Caki2 (cell line): ENCODE measurements around the gene PAFAH2. TPM values are rescaled to one million over a fixed set of nuclear protein-coding genes. Genes with fewer than 3 reads are reported as not detected.
A peak's percentile ranks its signal among the peaks of the same experiment; 100 is the strongest.

Source experiments
- DNase-seq: peaks from one replicate; pipeline ENCODE4 v3.0.0-alpha.2; 2015; ENCODE audit warnings: low read depth
- in situ Hi-C: cut with HindIII; loops from 2 replicates; pipeline ENCODE4 v1.10.0; 2016; ENCODE audit warnings: low sequenced_read_pairs, low pct_unique_long_range_greater_than_20kb, mixed read lengths
- total RNA-seq: library from RNA; depleted of rRNA; stranded (reverse); fragments of >200 nt; shearing (Covaris generic); gene quantifications from 2 replicates; pipeline ENCODE4 v1.2.3, GENCODE V29; 2014; ENCODE audit warnings: low replicate concordance; rRNA removed

Gene PAFAH2
- total RNA-seq, 1 experiment from 2014 or later, result 16.6 TPM

DNA sequence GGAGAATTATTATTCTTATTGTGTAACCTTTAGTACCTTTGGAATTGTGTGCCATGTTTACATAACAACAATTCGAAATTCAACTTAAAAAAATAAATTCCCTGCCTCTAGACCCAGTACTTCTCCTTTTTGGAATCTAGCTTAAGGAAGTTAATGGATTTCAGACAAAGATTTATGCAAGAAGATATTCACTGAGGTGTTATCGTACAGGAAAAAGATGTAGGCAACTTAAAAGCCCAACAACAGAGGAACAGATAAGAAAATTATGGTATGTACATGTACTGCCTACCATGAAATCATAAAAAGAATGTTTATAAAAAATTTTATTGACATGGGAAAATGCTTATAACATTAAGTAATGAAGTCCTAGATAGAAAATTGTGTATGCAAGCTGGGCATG is 73.4 kb downstream of the PAFAH2 start:
- no peak for DNase-seq
- in situ Hi-C loops, result no loop called here

- DNase-seq, result peak; percentile 50
- in situ Hi-C loops, result no loop called here
Observed at GRCh38 chr1:25922971-25923552, 74.8 kb downstream of the PAFAH2 start.

- peak; percentile 55 for DNase-seq
Observed at GRCh38 chr1:25922056-25922970, 75.5 kb downstream of the PAFAH2 start.

DNA sequence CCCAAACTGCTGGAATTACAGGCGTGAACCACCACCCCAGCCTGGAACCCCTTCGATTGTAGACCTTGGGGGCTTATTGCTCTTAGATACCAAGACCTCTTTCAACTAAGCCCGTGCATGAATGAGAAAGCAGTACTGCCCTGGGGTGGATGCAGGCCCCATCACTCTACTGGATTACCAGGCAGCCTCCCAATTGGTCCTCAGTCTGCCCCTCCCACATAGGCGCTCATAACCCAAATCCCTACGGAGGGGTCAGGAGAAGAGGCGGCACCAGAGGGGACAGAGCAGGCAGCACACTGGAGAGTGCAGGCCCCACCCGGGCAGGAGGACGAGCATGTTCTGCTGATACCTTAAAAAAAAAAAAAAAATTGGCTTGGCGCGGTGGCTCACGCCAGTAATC is 79.2 kb downstream of the PAFAH2 start:
- no peak for DNase-seq
- in situ Hi-C loops, result no loop called here

More at GRCh38 chr1:25922056-25922970, 75.5 kb downstream of the PAFAH2 start:
- in situ Hi-C loops, result no loop called here

GRCh38 chr1:25917996-25918395 is 79.9 kb downstream of the PAFAH2 start:
- in situ Hi-C loops, result no loop called here
- no peak for DNase-seq

GRCh38 chr1:25916460-25916859 is 81.4 kb downstream of the PAFAH2 start:
- DNase-seq, result no peak
- in situ Hi-C loops, result no loop called here

DNA sequence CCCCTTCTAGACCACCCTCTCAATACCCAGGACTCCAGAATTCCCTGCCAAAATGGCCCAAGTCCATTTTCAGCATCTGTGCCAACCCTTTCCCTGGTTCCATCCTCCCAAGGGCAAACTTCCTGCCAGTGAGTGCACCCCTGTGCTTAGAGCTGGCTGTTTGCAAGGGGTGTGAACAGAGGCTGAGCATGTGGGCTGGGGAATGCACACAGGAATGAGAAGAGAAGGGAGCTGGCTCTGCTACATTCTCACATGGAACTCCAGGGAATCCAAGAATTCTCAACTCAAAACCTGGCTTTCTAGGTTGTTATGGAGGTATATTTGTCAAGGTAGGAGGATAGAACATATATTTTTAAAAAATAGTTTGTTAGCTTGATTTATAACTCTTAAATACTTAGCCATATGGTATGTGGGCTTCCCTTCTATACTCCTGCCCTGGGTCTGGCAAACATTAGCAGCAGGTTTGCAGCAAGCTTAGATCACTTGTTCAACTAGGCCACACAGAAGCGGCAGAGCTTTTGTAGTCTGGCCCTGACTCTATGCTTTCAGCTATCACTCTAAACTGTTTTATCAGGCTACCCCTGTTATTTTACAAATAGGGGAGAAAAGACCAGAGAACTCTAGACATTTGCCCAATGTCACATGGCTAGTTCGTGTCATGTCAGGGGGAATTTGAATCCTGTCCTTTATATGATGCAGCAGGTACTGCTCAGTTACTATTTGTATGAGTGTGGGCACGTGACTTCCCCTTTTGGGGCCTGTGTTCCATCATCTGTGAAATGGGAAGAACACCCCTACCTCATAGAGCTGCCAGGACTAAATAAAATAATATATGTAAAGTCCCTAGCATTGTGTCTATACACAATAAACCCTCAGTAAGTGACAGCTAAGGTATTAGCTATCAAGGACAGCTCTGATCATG is 83.5 kb downstream of the PAFAH2 start:
- no peak for DNase-seq
- in situ Hi-C loops, result no loop called here

- in situ Hi-C loops, result no loop called here
Observed at GRCh38 chr1:25913206-25913605, 84.7 kb downstream of the PAFAH2 start.

DNA sequence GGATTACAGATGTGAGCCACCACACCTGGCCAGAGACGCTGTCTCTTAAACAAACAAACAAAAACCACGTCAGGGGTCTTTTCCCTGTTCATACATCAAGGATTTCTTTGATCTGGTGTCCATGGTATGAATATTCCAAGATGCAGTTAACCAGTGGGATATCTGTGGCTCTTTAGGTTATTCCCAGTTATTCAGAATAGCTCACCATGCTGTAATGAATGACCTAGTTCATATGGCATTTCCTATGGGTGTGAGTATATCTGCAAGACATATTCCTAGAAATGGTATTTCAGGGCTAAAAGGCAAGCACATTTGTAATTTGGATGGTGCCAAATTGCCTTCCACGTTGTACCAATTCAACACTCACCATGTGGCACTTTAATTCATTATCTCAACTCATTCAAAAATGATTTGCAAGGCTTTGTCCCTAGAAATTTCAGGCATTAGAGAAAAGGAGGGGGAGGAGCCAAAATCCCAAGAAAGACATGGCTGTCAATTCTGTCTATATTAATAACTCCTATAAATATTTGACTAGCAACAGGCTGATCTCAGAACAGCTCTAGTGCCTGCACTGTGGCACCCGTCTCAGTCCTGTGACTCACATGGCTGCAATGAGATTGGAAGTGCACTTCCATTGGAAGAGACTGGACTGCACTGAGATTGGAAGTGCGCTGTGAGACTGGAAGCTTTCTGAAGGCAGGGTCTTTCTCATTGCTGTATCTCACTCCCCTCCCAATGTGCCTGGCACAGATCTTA is 85.6 kb downstream of the PAFAH2 start:
- no peak for DNase-seq
- in situ Hi-C loops, result no loop called here

More at GRCh38 chr1:25913206-25913605, 84.7 kb downstream of the PAFAH2 start:
- no peak for DNase-seq

- in situ Hi-C loops, result no loop called here
- no peak for DNase-seq
Observed at GRCh38 chr1:25911162-25911561, 86.7 kb downstream of the PAFAH2 start.

Other genes starting within 250 kb of the PAFAH2 start
- 13.8 and 16.9 TPM in 2 replicates for gene SELENON, start 197.9 kb downstream of the PAFAH2 start, total RNA-seq
- gene MTFR1L, start 178.1 kb downstream of the PAFAH2 start, total RNA-seq, result 12.3 and 16.3 TPM in 2 replicates
- gene AUNIP, start 138.6 kb downstream of the PAFAH2 start, total RNA-seq, result 11.5 and 13.1 TPM in 2 replicates
- 7.0 and 14.1 TPM in 2 replicates for gene PAQR7, start 122.4 kb downstream of the PAFAH2 start, total RNA-seq
- gene STMN1, start 91.6 kb downstream of the PAFAH2 start, total RNA-seq, result 65.2 and 92.4 TPM in 2 replicates
- not detected in 2 replicates for gene EXTL1, start 23.7 kb upstream of the PAFAH2 start, total RNA-seq
- not detected in 2 replicates for gene SLC30A2, start 48.1 kb upstream of the PAFAH2 start, total RNA-seq
- gene TRIM63, start 69.6 kb upstream of the PAFAH2 start, total RNA-seq, result not detected in 2 replicates
- 5.7 and 8.4 TPM in 2 replicates for gene PDIK1L, start 113.8 kb upstream of the PAFAH2 start, total RNA-seq
- gene FAM110D, start 161.0 kb upstream of the PAFAH2 start, total RNA-seq, result 0.14 TPM in 1 of 2 replicates, not detected in the other
- gene C1orf232, start 170.9 kb upstream of the PAFAH2 start, total RNA-seq, result not detected in 2 replicates
- gene ZNF593, start 171.8 kb upstream of the PAFAH2 start, total RNA-seq, result 49.8 and 92.3 TPM in 2 replicates
- gene ZNF593OS, start 173.8 kb upstream of the PAFAH2 start, total RNA-seq, result not detected in 2 replicates
- gene CNKSR1, start 179.4 kb upstream of the PAFAH2 start, total RNA-seq, result not detected in 2 replicates
- gene CATSPER4, start 192.5 kb upstream of the PAFAH2 start, total RNA-seq, result not detected in 2 replicates
- 16.7 and 20.8 TPM in 2 replicates for gene CEP85, start 236.1 kb upstream of the PAFAH2 start, total RNA-seq